ENCODE measurements around the gene SCN3B.
A peak's percentile ranks its signal among the peaks of the same experiment; 100 is the strongest.

The SCN3B gene

DNA sequence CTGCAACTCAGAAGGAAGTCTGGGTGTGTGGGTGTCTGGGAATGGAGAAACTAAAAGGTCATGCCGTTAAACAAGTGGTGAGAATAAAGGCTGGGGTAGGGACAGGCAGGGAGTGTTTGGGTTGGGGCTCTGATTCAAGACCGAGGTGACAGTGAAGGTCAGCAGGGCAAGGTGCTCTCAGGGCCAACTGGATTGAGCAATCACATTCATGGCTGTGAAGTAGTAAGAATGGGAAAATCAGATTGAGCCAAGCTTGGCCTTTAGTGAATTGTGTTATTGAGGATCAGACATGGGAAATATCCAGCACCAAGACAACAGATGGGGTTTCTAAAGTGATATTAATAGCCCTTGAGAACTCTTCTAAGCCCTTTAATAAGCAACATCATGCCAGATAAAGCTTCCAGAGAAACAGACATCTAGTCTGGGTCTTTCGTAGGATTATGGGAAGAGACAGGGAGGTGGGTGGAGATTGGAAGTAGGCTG lies 24.3 kb downstream of the SCN3B start:
- Mint-ChIP-seq H3K4me3 (no peak overlapping the region), H3K4me1 (no peaks in the 10 kb centered on the region), H3K9me3 (no peaks in the 10 kb centered on the region), H3K27me3 (peaks cover 14% of the 10 kb centered on the region), H3K27ac (no peak overlapping the region)
- ATAC-seq (no peak), DNase-seq (no peak)

DNA sequence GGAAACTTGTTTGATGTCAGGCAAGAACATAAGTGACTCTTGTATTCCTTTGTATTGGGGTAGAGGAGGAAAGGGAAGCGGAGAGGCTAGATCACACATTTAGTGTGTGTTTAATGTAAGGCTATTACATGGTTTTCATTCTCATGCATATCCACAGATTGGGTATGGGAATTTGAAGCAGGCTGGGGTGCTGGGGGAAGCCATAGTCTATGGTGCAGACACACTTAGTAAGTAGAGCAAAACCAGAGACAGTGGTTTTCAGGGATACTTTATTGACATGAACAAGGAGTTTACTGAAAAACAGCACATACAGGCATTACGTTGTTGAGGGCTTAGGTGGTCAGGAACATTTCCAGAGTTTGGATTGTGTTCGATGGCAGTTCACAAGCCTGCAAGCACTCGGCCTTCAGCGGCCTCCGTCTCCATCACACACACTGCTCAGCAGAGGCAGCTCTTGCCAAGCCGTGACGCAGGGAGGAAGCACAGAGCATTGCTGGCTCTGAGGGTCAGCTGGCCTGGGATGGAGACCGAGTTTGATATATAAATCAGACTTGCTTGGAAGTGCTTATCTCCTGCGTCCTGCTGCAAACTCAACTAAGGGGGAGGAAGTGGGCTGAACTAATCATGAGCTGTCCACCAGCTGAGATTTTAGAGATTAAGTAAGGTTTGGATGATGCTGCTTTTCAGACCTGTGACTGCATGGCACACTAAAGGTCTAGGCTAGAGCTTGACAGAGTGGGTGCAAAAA lies 25.3 kb downstream of the SCN3B start:
- DNase-seq (no peak), ATAC-seq (no peak)
- H3K4me3 Mint-ChIP-seq, result no peak overlapping the region
- H3K27ac Mint-ChIP-seq, result peak overlapping the region in 1 of 2 donors; percentile 1
- H3K27me3 Mint-ChIP-seq, result peaks cover 6% of the 10 kb centered on the region
- no peaks in the 10 kb centered on the region for H3K9me3 Mint-ChIP-seq
- no peaks in the 10 kb centered on the region for H3K4me1 Mint-ChIP-seq

- H3K4me1 Mint-ChIP-seq, result no peaks in the 10 kb centered on the region
- no peak for DNase-seq
- no peaks in the 10 kb centered on the region for H3K27me3 Mint-ChIP-seq
- H3K9me3 Mint-ChIP-seq, result no peaks in the 10 kb centered on the region
- H3K27ac Mint-ChIP-seq, result no peak overlapping the region
- no peak for ATAC-seq
- H3K4me3 Mint-ChIP-seq, result no peak overlapping the region
These were observed 29.4 kb downstream of the SCN3B start for GRCh38 chr11:123624974-123625373.

GRCh38 chr11:123622576-123622975 lies 31.8 kb downstream of the SCN3B start:
- no peak for DNase-seq
- Mint-ChIP-seq H3K4me1 (no peaks in the 10 kb centered on the region), H3K27me3 (no peaks in the 10 kb centered on the region), H3K9me3 (no peaks in the 10 kb centered on the region), H3K27ac (no peak overlapping the region), H3K4me3 (no peak overlapping the region)
- no peak for ATAC-seq

- H3K4me3 Mint-ChIP-seq, result no peak overlapping the region
- no peak for DNase-seq
- H3K27me3 Mint-ChIP-seq, result no peaks in the 10 kb centered on the region
- H3K9me3 Mint-ChIP-seq, result no peaks in the 10 kb centered on the region
- H3K4me1 Mint-ChIP-seq, result no peaks in the 10 kb centered on the region
- no peak overlapping the region for H3K27ac Mint-ChIP-seq
- no peak for ATAC-seq
These were observed 37.8 kb downstream of the SCN3B start for GRCh38 chr11:123616505-123617198.

- no peak for ATAC-seq
- H3K4me3 Mint-ChIP-seq, result no peak overlapping the region
- no peak overlapping the region for H3K27ac Mint-ChIP-seq
These were observed 42.7 kb downstream of the SCN3B start for GRCh38 chr11:123611698-123612097.

GRCh38 chr11:123608945-123609344 lies 45.5 kb downstream of the SCN3B start:
- DNase-seq (no peak), ATAC-seq (no peak)
- H3K4me1 Mint-ChIP-seq, result no peaks in the 10 kb centered on the region
- H3K27me3 Mint-ChIP-seq, result no peaks in the 10 kb centered on the region
- H3K4me3 Mint-ChIP-seq, result no peak overlapping the region
- no peak overlapping the region for H3K27ac Mint-ChIP-seq
- H3K9me3 Mint-ChIP-seq, result no peaks in the 10 kb centered on the region

More at GRCh38 chr11:123611698-123612097, 42.7 kb downstream of the SCN3B start:
- Mint-ChIP-seq H3K4me1 (no peaks in the 10 kb centered on the region), H3K9me3 (no peaks in the 10 kb centered on the region), H3K27me3 (no peaks in the 10 kb centered on the region)
- DNase-seq, result no peak

DNA sequence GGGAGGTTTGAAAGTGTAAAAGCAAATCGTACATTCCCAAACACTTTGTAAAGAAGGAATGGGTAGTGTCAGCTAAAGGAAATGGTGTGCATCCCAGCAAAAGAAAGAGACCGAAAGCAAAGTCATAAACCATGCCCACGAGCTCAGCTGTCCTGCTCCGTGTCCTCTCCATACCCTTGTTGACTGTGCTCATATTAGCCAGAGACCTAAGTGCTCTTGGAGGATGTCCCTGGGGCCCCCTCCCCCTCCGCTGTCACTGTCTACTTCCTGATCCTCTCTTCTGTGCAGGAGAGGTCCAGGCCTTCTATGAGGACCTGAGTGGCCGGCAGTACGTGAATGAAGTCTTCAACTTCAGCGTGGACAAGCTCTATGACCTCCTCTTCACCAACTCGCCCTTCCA lies 46.1 kb downstream of the SCN3B start:
- Mint-ChIP-seq H3K9me3 (no peaks in the 10 kb centered on the region), H3K27ac (no peak overlapping the region)
- ATAC-seq, result no peak

GRCh38 chr11:123607781-123608180 lies 46.6 kb downstream of the SCN3B start:
- Mint-ChIP-seq H3K27me3 (no peaks in the 10 kb centered on the region), H3K4me1 (no peaks in the 10 kb centered on the region), H3K27ac (no peak overlapping the region), H3K9me3 (no peaks in the 10 kb centered on the region), H3K4me3 (no peak overlapping the region)
- ATAC-seq (no peak), DNase-seq (no peak)

More for the DNA sequence above, 46.1 kb downstream of the SCN3B start:
- no peak for DNase-seq
- Mint-ChIP-seq H3K4me1 (no peaks in the 10 kb centered on the region), H3K27me3 (no peaks in the 10 kb centered on the region), H3K4me3 (no peak overlapping the region)

DNA sequence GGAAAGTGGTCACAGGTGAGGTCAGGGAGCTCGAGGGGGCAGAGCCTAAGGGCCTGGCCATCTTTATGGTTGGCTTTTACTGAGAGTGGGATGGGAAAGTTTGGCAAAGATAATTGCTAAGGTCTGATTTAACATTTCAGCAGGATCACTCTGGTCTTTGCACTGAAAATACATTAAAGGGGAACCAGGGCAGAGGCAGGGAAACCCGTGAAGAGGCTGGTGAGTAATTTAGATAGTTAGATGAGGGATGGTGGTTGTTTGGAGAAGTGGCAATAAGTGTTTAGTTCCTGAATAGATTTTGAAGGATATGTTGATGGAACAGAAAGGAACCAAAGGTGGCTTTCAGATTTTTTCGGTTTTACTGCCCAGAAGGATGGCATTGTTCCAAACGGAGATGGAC lies 50.8 kb downstream of the SCN3B start:
- Mint-ChIP-seq H3K9me3 (no peaks in the 10 kb centered on the region), H3K27me3 (no peaks in the 10 kb centered on the region), H3K27ac (no peak overlapping the region), H3K4me1 (no peaks in the 10 kb centered on the region), H3K4me3 (no peak overlapping the region)
- DNase-seq, result no peak
- no peak for ATAC-seq

- Mint-ChIP-seq H3K27ac (no peak overlapping the region), H3K4me1 (no peaks in the 10 kb centered on the region), H3K4me3 (no peak overlapping the region), H3K27me3 (no peaks in the 10 kb centered on the region), H3K9me3 (no peaks in the 10 kb centered on the region)
- ATAC-seq (no peak), DNase-seq (no peak)
These were observed 52.7 kb downstream of the SCN3B start for GRCh38 chr11:123601743-123602142.

DNA sequence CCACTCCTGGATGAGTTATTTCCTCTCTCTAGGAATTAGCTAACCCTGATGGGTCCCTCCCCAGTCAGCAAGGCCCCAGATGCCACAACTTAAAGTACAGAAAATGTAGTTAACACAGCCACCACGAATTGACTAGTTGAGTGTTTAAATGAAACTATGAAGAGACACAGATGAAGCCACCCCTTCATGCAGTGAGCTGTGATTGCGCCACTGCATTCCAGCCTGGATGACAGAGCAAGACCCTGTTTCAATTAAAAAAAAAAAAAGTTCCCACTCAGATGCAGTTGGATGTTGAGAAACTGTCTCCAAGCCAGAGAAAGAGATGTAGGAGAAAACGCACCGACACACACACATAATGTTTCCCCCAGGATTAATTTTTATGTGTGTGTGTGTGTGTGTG lies 53.3 kb downstream of the SCN3B start:
- no peaks in the 10 kb centered on the region for H3K27me3 Mint-ChIP-seq
- no peaks in the 10 kb centered on the region for H3K9me3 Mint-ChIP-seq
- H3K4me1 Mint-ChIP-seq, result no peaks in the 10 kb centered on the region
- ATAC-seq (no peak), DNase-seq (no peak)
- H3K4me3 Mint-ChIP-seq, result no peak overlapping the region
- peak overlapping the region in 1 of 2 donors; percentile 23 for H3K27ac Mint-ChIP-seq

GRCh38 chr11:123597859-123598258 lies 56.6 kb downstream of the SCN3B start:
- no peaks in the 10 kb centered on the region for H3K4me1 Mint-ChIP-seq
- DNase-seq (no peak), ATAC-seq (no peak)
- H3K27me3 Mint-ChIP-seq, result no peaks in the 10 kb centered on the region
- no peaks in the 10 kb centered on the region for H3K9me3 Mint-ChIP-seq
- H3K27ac Mint-ChIP-seq, result no peak overlapping the region
- no peak overlapping the region for H3K4me3 Mint-ChIP-seq

- ATAC-seq, result no peak
- H3K27me3 Mint-ChIP-seq, result no peaks in the 10 kb centered on the region
- H3K4me1 Mint-ChIP-seq, result no peaks in the 10 kb centered on the region
- no peak overlapping the region for H3K4me3 Mint-ChIP-seq
- no peaks in the 10 kb centered on the region for H3K9me3 Mint-ChIP-seq
- H3K27ac Mint-ChIP-seq, result no peak overlapping the region
- DNase-seq, result no peak
These were observed 59.5 kb downstream of the SCN3B start for GRCh38 chr11:123594921-123595320.

DNA sequence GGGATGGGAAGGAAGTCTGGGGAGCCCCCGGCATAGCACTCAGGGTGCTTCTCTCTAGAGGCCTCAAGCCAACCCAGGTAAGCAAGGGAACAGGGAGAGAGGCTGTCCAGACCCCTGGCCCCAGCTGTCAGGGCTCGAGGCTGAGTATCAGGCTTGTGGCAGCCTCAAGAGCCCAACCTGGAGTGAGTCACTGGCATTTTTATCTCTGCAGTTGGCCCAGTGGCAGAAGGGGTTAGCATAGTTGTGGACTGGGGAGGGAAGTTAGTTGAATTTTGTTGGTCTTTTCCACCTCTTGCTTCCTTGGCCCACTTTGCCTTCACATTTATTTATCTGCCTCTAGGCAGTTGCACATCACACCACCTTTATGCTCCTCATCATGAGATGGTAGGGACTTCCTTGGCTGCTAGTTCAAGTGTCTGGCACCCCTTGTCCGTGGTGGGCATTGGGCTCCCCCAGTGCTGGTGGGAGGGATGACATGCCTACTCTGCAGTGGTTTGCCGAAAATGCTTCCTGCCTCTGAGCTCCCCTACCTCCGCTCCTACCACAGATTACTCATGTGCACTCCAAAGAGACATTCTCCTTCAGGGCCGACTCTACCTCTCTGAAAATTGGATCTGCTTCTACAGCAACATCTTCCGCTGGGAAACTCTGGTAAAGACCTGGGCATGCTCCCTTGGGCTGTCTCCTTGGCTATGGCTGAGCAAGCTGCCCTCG lies 60.1 kb downstream of the SCN3B start:
- no peaks in the 10 kb centered on the region for H3K27me3 Mint-ChIP-seq
- peak overlapping the region in 1 of 2 donors; percentile 72 for H3K27ac Mint-ChIP-seq
- DNase-seq, result no peak
- no peak for ATAC-seq
- H3K4me3 Mint-ChIP-seq, result no peak overlapping the region
- H3K4me1 Mint-ChIP-seq, result no peaks in the 10 kb centered on the region
- no peaks in the 10 kb centered on the region for H3K9me3 Mint-ChIP-seq

DNA sequence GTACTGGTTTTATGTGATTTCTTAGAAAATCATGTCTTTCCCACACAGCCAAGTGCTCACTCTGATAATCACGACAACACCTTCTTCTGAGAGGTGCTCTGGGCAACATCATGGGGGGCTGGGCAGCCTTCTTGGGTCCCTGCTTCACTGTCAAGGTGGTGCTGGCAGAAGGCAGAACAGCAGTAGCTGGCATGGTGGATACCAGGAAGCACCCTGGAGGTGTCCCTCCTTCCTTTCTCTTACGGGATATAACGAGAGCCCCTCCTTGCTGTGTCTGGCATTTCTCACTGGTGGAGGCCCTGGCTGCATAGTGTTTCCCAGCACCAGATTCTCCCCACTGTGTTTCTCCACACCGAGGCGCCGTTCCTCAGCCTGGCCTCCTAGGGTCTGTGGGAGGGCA lies 60.9 kb downstream of the SCN3B start:
- Mint-ChIP-seq H3K4me3 (no peak overlapping the region), H3K9me3 (no peaks in the 10 kb centered on the region), H3K27me3 (no peaks in the 10 kb centered on the region), H3K4me1 (no peaks in the 10 kb centered on the region), H3K27ac (no peak overlapping the region)
- DNase-seq, result no peak
- ATAC-seq, result no peak

Measured in stimulated activated naive CD8-positive, alpha-beta T cell treated with anti-CD3 and anti-CD28 coated beads, Interleukin-15, amount 100 ng/mL, for 72 hours (primary cell).